ACC112 (cell line): ENCODE results near the gene ATR.

Experiments used
- H2AFZ ChIP-seq: fragments of 200-600 bp; sonication (generic); one replicate; pipeline ENCODE4 v1.6.0; 2017; ENCODE audit warnings: antibody characterized with exemption, low read length; ENCODE audit not compliant: unreplicated experiment
- H3K27ac ChIP-seq: fragments of 200-600 bp; sonication (generic); 2 replicates; pipeline ENCODE4 v1.5.1; 2014; ENCODE audit warnings: low read depth, mild to moderate bottlenecking, antibody characterized with exemption, low read length, moderate library complexity
- H3K27me3 ChIP-seq: fragments of 200-600 bp; sonication (generic); 2 replicates; pipeline ENCODE4 v1.6.1; 2014; ENCODE audit warnings: mild to moderate bottlenecking, antibody characterized with exemption, low read length, moderate library complexity, mixed read lengths; ENCODE audit not compliant: insufficient read depth
- H3K36me3 ChIP-seq: fragments of 200-600 bp; sonication (generic); 2 replicates; pipeline ENCODE4 v1.6.1; 2016; ENCODE audit warnings: mild to moderate bottlenecking, antibody characterized with exemption, low read length, moderate library complexity, mixed read lengths; ENCODE audit not compliant: insufficient read depth
- H3K4me1 ChIP-seq: fragments of 200-600 bp; sonication (generic); one replicate; pipeline ENCODE4 v1.6.1; 2016; ENCODE audit warnings: low read length, mixed read lengths; ENCODE audit not compliant: insufficient read depth, unreplicated experiment, control insufficient read depth
- H3K4me3 ChIP-seq: fragments of 200-600 bp; sonication (generic); 2 replicates; pipeline ENCODE4 v1.5.1; 2014; ENCODE audit warnings: mild to moderate bottlenecking, low read depth, low read length
- H3K79me2 ChIP-seq: fragments of 200-600 bp; sonication (generic); one replicate; pipeline ENCODE4 v1.6.0; 2016; ENCODE audit warnings: low read length; ENCODE audit not compliant: control insufficient read depth, unreplicated experiment, insufficient read depth

Gene ATR

DNA sequence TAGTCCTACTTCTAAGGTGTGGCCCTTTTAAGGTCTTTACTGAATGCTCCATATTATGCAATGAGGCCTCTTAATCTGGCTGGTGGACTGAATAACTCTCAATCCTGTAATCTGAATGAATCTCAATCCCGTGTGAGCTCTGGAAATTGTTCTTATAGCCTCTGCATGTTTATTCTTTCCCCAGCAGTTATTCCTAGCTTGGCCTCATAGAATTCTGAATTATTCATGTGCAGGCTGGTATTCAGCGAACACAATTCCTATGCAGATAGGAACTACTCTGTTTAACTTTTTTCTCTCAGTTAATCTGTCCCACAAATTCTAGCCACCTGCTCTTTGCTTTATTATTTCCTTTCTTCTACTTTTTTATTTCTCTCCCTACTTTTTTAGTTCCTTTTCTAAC is 86.3 kb downstream of the ATR start:
- H3K79me2 ChIP-seq = no peaks in the 10 kb centered on the region
- H2AFZ ChIP-seq = no peak overlapping the region
- H3K4me1 ChIP-seq = no peaks in the 10 kb centered on the region
- no peaks in the 10 kb centered on the region for H3K27me3 ChIP-seq
- H3K4me3 ChIP-seq = no peak overlapping the region
- peaks cover 63% of the 10 kb centered on the region for H3K36me3 ChIP-seq
- no peak overlapping the region for H3K27ac ChIP-seq

DNA sequence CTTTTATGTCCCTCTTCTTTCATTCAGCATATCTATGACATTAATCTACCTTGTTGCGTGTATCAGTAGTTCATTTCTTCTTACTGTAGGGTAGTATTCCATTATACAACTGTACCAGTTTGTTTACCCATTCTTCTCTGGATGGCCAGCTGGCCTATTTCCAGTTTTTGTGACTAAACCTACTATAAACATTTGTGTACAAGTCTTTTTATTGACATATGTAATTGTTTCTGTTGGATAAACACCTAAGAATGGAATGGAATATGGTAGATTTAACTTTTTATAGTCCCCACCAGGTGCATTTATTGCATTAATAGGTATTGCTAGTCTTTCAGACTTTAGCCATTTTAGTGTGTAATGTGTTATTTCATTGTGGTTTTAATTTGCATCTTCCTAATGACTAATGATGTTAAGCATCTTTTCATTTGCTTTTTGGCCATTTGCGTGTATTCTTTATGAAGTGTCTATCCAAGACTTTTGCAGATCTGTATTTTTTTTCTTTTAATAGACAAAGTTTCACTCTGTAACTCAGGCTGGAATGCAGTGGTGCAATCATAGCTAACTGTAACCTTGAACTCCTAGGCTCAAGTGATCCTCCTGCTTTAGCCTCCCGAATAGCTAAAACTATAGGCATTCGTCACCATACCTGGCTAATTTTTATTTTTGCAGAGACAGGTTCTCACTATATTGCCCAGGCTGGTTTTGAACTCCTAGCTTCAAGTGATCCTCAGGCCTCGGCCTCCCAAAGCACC is 88.8 kb downstream of the ATR start:
- H3K27ac ChIP-seq = no peak overlapping the region
- H3K4me3 ChIP-seq = no peak overlapping the region
- H3K27me3 ChIP-seq = no peaks in the 10 kb centered on the region
- no peak overlapping the region for H2AFZ ChIP-seq
- H3K79me2 ChIP-seq = no peaks in the 10 kb centered on the region
- H3K36me3 ChIP-seq = peaks cover 62% of the 10 kb centered on the region
- no peaks in the 10 kb centered on the region for H3K4me1 ChIP-seq

DNA sequence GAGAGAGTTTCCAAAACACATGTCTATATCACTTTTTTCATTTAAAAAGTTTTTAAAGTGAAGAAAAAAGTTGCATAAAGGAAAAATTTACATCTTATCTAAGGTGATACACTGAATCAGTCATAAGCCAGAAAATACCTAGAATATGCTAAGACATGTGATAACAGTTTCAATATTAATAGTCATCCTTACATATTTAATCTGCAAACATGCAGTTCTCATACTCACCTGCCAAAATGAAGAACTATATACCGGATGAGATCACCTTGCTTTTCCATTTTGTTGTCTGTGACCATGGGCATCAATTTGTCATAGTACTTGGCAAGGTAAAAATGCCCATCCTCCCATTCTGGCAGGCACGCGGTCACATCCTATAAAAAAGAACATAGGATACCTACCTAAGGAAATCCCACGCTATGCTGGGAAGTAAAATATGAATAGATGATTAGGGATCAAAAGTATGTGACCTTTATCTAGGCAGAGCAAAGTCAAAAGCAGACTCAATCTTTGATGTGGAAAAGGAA is 93.6 kb downstream of the ATR start:
- Histone ChIP-seq H3K27me3 (no peaks in the 10 kb centered on the region), H3K36me3 (peaks cover 66% of the 10 kb centered on the region), H3K79me2 (no peaks in the 10 kb centered on the region), H2AFZ (no peak overlapping the region), H3K27ac (no peak overlapping the region), H3K4me3 (no peak overlapping the region), H3K4me1 (no peaks in the 10 kb centered on the region)

DNA sequence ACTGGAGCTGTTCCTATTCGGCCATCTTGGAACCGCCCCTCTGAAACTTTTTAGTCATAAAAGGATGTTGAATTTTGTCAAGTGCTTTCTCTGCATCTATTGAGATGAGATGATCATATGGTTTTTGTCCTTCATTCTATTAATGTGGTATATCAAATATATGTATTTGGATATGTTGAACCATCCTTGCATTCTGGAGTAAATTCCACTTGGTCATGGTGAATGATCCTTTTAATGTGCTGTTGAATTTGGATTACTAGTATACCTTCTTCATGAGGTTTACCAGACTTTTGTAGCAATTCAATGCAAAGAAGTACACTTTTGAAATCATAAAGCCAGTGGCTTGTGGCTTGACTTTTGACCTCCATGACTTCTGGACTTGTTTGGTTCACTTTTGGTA is 97.3 kb downstream of the ATR start:
- no peaks in the 10 kb centered on the region for H3K27me3 ChIP-seq
- no peak overlapping the region for H3K27ac ChIP-seq
- peaks cover 44% of the 10 kb centered on the region for H3K36me3 ChIP-seq
- H3K79me2 ChIP-seq = no peaks in the 10 kb centered on the region
- no peaks in the 10 kb centered on the region for H3K4me1 ChIP-seq
- H2AFZ ChIP-seq = no peak overlapping the region
- H3K4me3 ChIP-seq = no peak overlapping the region

DNA sequence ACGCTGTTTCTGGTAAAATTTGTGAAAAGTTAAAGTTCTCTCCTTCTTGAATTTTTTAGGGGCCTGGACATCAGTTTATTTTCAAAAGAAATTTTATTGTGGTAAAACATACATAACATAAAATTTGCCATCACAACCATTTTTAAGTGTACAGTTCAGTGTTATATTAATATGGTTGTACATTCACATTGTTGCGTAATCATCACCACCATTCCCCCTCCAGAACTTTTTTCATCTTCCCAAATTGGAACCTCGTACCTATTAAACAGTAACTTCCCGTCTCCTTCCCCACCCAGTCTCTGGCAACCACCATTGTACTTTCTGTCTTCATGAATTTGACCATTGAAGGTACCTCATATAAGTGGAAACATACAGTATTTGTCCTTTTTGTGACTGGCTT is 107.7 kb downstream of the ATR start:
- Histone ChIP-seq H3K79me2 (no peaks in the 10 kb centered on the region), H3K4me3 (no peak overlapping the region), H2AFZ (no peak overlapping the region), H3K36me3 (no peaks in the 10 kb centered on the region), H3K27me3 (no peaks in the 10 kb centered on the region), H3K27ac (no peak overlapping the region), H3K4me1 (no peaks in the 10 kb centered on the region)

DNA sequence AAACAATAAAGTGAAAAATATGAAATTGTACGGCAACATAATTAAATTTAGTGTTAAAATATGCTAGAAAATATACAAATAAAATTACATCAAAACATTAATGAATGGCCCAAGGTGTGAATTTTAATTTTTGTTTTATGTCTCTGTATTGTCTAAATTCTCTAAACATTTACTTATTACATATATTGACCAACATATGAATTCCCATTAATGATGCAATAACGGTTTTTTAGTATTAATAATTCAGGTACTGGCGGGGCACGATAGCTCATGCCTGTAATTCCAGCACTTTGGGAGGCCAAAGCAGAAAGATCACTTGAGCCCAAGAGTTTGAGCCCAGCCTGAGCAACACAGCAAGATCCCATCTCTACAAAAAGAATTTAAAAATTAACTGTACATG is 110.1 kb downstream of the ATR start:
- no peaks in the 10 kb centered on the region for H3K79me2 ChIP-seq
- H3K27me3 ChIP-seq = no peaks in the 10 kb centered on the region
- no peak overlapping the region for H3K27ac ChIP-seq
- H3K4me1 ChIP-seq = no peaks in the 10 kb centered on the region
- H2AFZ ChIP-seq = no peak overlapping the region
- no peak overlapping the region for H3K4me3 ChIP-seq
- no peaks in the 10 kb centered on the region for H3K36me3 ChIP-seq

DNA sequence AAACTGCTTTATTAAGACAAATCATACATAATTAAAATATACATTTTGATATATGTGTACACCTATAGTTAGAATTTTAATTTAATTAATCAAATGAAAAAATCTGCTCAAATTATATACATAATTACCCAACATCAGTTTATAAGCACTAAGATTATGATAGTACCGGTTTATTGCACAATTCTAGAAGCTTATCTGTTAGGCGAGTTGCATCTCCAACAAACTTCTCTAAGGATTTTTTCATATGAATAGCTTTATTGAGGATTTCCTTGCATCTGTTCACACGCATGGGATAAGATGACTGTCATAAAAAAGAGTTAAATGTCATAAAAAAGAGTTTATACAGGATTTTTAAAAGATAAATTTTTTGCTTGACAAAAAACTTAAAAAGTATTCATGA is 110.8 kb downstream of the ATR start:
- Histone ChIP-seq H3K4me1 (no peaks in the 10 kb centered on the region), H3K79me2 (no peaks in the 10 kb centered on the region), H3K36me3 (no peaks in the 10 kb centered on the region), H2AFZ (no peak overlapping the region), H3K4me3 (no peak overlapping the region), H3K27ac (no peak overlapping the region), H3K27me3 (no peaks in the 10 kb centered on the region)

DNA sequence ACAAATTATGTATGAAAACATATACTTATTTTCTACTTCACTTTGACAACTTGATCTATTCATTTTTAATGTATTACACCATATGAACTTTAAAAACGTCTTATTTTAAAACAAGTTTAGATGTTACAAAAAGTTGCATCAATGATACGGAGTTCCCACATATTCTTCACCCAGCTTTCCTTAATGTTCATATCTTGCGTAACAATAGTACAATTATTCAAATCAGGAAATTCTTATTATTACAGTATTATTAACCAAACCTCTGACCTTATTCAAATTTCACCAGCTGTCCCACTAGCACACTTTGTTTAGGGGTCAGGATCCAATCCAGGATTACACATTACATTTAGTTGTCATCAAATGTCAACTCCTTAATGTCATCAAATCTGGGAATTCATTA is 117.8 kb downstream of the ATR start:
- peaks cover 23% of the 10 kb centered on the region for H3K36me3 ChIP-seq
- no peaks in the 10 kb centered on the region for H3K27me3 ChIP-seq
- H3K4me1 ChIP-seq = no peaks in the 10 kb centered on the region
- no peak overlapping the region for H2AFZ ChIP-seq
- H3K79me2 ChIP-seq = no peaks in the 10 kb centered on the region
- no peak overlapping the region for H3K27ac ChIP-seq
- H3K4me3 ChIP-seq = no peak overlapping the region

DNA sequence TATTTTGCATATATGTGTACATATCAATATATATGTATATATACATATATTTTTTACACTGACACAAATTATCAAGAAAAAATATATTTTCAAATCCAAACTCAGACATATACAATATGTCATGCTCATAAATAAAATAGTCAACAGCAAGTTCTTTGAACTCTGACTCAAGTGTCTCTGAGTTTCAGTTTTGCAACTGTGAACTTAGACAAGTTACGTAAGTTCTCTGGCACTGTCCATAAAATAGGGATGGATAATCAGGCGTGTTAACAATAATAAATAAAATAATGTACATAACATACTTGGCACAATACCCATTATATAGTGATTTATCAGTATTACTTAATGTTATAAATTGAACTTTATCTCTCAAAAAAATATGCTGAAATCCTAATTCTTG is 118.6 kb downstream of the ATR start:
- peaks cover 23% of the 10 kb centered on the region for H3K36me3 ChIP-seq
- no peaks in the 10 kb centered on the region for H3K4me1 ChIP-seq
- no peaks in the 10 kb centered on the region for H3K27me3 ChIP-seq
- H3K27ac ChIP-seq = no peak overlapping the region
- no peak overlapping the region for H2AFZ ChIP-seq
- no peak overlapping the region for H3K4me3 ChIP-seq
- no peaks in the 10 kb centered on the region for H3K79me2 ChIP-seq

DNA sequence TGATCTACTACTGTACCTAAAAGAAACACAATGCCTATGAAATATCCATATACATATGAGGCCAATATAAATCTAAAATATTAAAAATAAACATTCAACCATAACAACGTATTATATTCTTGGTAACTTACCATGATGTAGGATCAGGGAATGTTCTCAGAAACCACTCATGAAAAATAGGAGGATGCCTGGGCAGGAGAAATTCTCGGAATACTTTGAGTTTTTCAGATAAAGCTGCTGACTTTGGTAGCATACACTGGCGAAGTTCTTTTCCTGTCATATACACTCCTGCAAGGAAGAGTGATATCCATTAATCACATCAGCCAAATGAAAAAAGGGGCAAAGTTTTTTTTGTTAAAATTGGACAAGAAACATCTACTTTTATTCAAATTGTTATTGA is 119.4 kb downstream of the ATR start:
- no peak overlapping the region for H3K4me3 ChIP-seq
- no peaks in the 10 kb centered on the region for H3K4me1 ChIP-seq
- no peak overlapping the region for H2AFZ ChIP-seq
- H3K27me3 ChIP-seq = no peaks in the 10 kb centered on the region
- no peaks in the 10 kb centered on the region for H3K79me2 ChIP-seq
- H3K27ac ChIP-seq = no peak overlapping the region
- peaks cover 23% of the 10 kb centered on the region for H3K36me3 ChIP-seq

DNA sequence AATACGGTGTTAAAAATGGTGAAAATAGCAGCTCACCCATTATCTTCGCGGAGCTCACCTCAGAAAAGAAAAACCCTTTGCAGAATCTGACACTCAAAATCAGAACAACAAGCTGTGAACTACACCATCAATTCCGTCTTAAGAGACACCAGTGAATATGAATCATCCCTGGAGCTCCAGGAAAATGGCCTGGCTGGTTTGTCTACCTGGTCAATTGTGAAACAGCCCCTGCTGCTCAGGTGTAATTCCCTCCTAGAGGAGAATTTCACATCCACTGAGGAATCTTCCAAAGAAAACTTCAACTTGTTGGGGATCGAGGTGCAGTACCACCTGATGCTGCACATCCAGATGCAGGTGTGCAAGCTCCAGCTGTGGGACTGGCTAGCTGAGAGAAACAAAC is 127.7 kb downstream of the ATR start:
- Histone ChIP-seq H3K4me1 (peaks cover 5% of the 10 kb centered on the region), H3K4me3 (no peak overlapping the region), H3K36me3 (peaks cover under 1% of the 10 kb centered on the region; the same call in 1 of the 2 replicates), H3K27me3 (no peaks in the 10 kb centered on the region), H2AFZ (no peak overlapping the region), H3K27ac (no peak overlapping the region), H3K79me2 (peaks cover 19% of the 10 kb centered on the region)
